Mesendoderm (in vitro differentiated cells): Measurements from ENCODE around the gene ACSS2.

Experiments used
- DNase-seq: peaks from one replicate; pipeline ENCODE4 v3.0.0; 2013
- H2AK5ac ChIP-seq: 2 replicates; pipeline ENCODE4 v1.6.1; 2013; ENCODE audit warnings: low read length, inconsistent platforms
- H2BK120ac ChIP-seq: 2 replicates; pipeline ENCODE4 v1.6.1; 2013; ENCODE audit warnings: low read depth, mild to moderate bottlenecking, low read length, moderate library complexity, mixed read lengths
- H2BK15ac ChIP-seq: replicated peaks from 2 replicates; pipeline ENCODE4 v1.6.1; 2013; ENCODE audit warnings: low read depth, mild to moderate bottlenecking, moderate library complexity
- H2BK5ac ChIP-seq: 2 replicates; pipeline ENCODE4 v1.6.1; 2013; ENCODE audit warnings: low read length, inconsistent platforms
- H3K18ac ChIP-seq: 2 replicates; pipeline ENCODE4 v1.6.1; 2013; ENCODE audit warnings: mild to moderate bottlenecking, low read length, mixed read lengths
- H3K23ac ChIP-seq: one replicate; pipeline ENCODE4 v1.6.1; 2013; ENCODE audit warnings: low read length
- H3K27ac ChIP-seq: 2 replicates; pipeline ENCODE4 v1.5.1; 2013; ENCODE audit warnings: low read depth, mild to moderate bottlenecking, inconsistent platforms, low read length, moderate library complexity
- H3K27me3 ChIP-seq: 2 replicates; pipeline ENCODE4 v1.6.1; 2013; ENCODE audit warnings: low read length, control low read depth, mild to moderate bottlenecking, inconsistent platforms; ENCODE audit not compliant: insufficient read depth, poor library complexity
- H3K36me3 ChIP-seq: 2 replicates; pipeline ENCODE4 v1.6.1; 2013; ENCODE audit warnings: low read length, inconsistent platforms; ENCODE audit not compliant: control insufficient read depth, insufficient read depth
- H3K4ac ChIP-seq: one replicate; pipeline ENCODE4 v1.6.1; 2013; ENCODE audit warnings: low read depth, mild to moderate bottlenecking, low read length, moderate library complexity
- H3K4me1 ChIP-seq: 2 replicates; pipeline ENCODE4 v1.6.1; 2013; ENCODE audit warnings: low read depth, low read length, inconsistent platforms; ENCODE audit not compliant: control insufficient read depth
- H3K4me2 ChIP-seq: 2 replicates; pipeline ENCODE4 v1.6.1; 2013; ENCODE audit warnings: low read length
- H3K4me3 ChIP-seq: 2 replicates; pipeline ENCODE4 v1.5.1; 2013; ENCODE audit warnings: mild to moderate bottlenecking, low read length
- H3K56ac ChIP-seq: one replicate; pipeline ENCODE4 v1.6.1; 2013; ENCODE audit warnings: low read length
- H3K79me1 ChIP-seq: 2 replicates; pipeline ENCODE4 v1.6.1; 2013; ENCODE audit warnings: low read length, inconsistent platforms
- H3K79me2 ChIP-seq: 2 replicates; pipeline ENCODE4 v1.6.1; 2013; ENCODE audit warnings: mild to moderate bottlenecking, low read length; ENCODE audit not compliant: control insufficient read depth, insufficient read depth
- H3K9ac ChIP-seq: 2 replicates; pipeline ENCODE4 v1.6.1; 2013; ENCODE audit warnings: low read length, inconsistent platforms
- H4K5ac ChIP-seq: one replicate; pipeline ENCODE4 v1.6.1; 2013; ENCODE audit warnings: low read length
- H4K8ac ChIP-seq: one replicate; pipeline ENCODE4 v1.6.1; 2013; ENCODE audit warnings: low read depth, mild to moderate bottlenecking, control low read depth, low read length, moderate library complexity
- WGBS: extraction: QIAGEN DNeasy Blood & Tissue Kit; methylation state at CpG from one replicate; pipeline ENCODE4 v1.1.7; 2013; ENCODE audit warnings: low lambda C conversion rate, missing lambda C conversion rate; ENCODE audit not compliant: insufficient coverage; ENCODE audit errors: extremely low coverage; 5-methylcytosine and 5-hydroxymethylcytosine counted together

The ACSS2 gene

DNA sequence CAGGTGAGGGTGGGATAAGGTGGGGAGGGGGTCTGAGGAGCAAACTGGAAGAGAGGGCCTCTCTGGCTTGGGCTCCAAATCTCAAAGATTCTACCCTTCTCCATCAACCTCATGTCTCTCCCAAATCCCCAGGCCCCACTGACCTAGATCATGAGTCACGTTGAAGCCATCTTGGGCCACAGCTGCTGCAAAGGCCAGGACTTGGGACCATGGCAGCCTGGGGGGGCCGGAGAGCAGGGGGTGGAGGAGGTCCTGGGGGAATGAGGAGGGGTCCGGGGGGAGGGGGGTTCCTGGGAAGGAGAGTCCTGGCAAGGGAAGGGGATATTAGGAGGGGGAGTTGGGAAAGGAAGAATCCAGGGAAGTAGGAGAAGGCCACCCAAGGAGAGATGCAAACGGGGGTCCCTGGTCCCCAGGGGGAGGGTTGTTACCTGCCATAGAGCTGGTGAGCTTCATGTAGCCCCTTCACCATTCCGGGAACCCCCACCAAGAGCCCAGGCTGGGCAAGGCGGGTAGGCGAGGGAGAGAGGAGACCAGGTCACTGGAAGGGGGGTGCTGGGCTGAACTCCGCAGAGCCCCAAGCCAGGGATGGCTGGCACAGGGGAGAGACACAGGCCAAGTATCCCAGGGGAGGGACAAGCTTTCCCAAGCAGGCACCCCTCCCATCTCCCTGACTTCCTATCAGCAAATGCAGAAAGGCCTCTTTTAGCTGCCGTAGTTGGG lies 16.4 kb upstream of the ACSS2 start:
- no CpG with 5 or more reads among the region's 9 CpGs for WGBS
- no peak overlapping the region for H2BK5ac ChIP-seq
- H3K79me1 ChIP-seq, result no peaks in the 10 kb centered on the region
- no peak overlapping the region for H2BK120ac ChIP-seq
- no peak overlapping the region for H2BK15ac ChIP-seq
- H3K27me3 ChIP-seq, result no peaks in the 10 kb centered on the region
- no peak overlapping the region for H3K27ac ChIP-seq
- no peak overlapping the region for H3K4ac ChIP-seq
- no peak overlapping the region for H4K8ac ChIP-seq
- no peak for DNase-seq
- H3K4me2 ChIP-seq, result no peak overlapping the region
- no peak overlapping the region for H3K18ac ChIP-seq
- H3K4me1 ChIP-seq, result peaks cover 4% of the 10 kb centered on the region
- H3K36me3 ChIP-seq, result no peaks in the 10 kb centered on the region
- H2AK5ac ChIP-seq, result no peak overlapping the region
- no peak overlapping the region for H3K9ac ChIP-seq
- H3K79me2 ChIP-seq, result no peaks in the 10 kb centered on the region
- no peak overlapping the region for H3K23ac ChIP-seq
- H3K4me3 ChIP-seq, result no peak overlapping the region
- H4K5ac ChIP-seq, result no peak overlapping the region
- no peak overlapping the region for H3K56ac ChIP-seq

- no peak overlapping the region for H3K9ac ChIP-seq
- H2AK5ac ChIP-seq, result no peak overlapping the region
- H3K18ac ChIP-seq, result no peak overlapping the region
- H3K4me2 ChIP-seq, result no peak overlapping the region
- no peaks in the 10 kb centered on the region for H3K79me2 ChIP-seq
- H3K4ac ChIP-seq, result no peak overlapping the region
- no peak overlapping the region for H2BK120ac ChIP-seq
- H3K36me3 ChIP-seq, result no peaks in the 10 kb centered on the region
- no peak overlapping the region for H4K8ac ChIP-seq
- no peaks in the 10 kb centered on the region for H3K27me3 ChIP-seq
- H3K4me1 ChIP-seq, result peaks cover 4% of the 10 kb centered on the region
- no CpG with 5 or more reads among the region's 7 CpGs for WGBS
- no peak overlapping the region for H4K5ac ChIP-seq
- no peak overlapping the region for H2BK5ac ChIP-seq
- no peak overlapping the region for H3K56ac ChIP-seq
- no peaks in the 10 kb centered on the region for H3K79me1 ChIP-seq
- no peak overlapping the region for H3K23ac ChIP-seq
- H3K27ac ChIP-seq, result no peak overlapping the region
- no peak overlapping the region for H2BK15ac ChIP-seq
- no peak for DNase-seq
- H3K4me3 ChIP-seq, result no peak overlapping the region
Observed at GRCh38 chr20:34861386-34862084, 14.9 kb upstream of the ACSS2 start.

GRCh38 chr20:34862724-34863123 lies 13.7 kb upstream of the ACSS2 start:
- no peaks in the 10 kb centered on the region for H3K36me3 ChIP-seq
- no peak overlapping the region for H3K27ac ChIP-seq
- peak overlapping the region; percentile 79 for H3K56ac ChIP-seq
- no peak overlapping the region for H4K5ac ChIP-seq
- no peaks in the 10 kb centered on the region for H3K79me2 ChIP-seq
- no peak for DNase-seq
- no peaks in the 10 kb centered on the region for H3K27me3 ChIP-seq
- H2AK5ac ChIP-seq, result no peak overlapping the region
- no peak overlapping the region for H3K18ac ChIP-seq
- no peak overlapping the region for H3K4me2 ChIP-seq
- H3K9ac ChIP-seq, result no peak overlapping the region
- no peak overlapping the region for H3K4me3 ChIP-seq
- no peaks in the 10 kb centered on the region for H3K79me1 ChIP-seq
- no peak overlapping the region for H2BK120ac ChIP-seq
- no peak overlapping the region for H2BK15ac ChIP-seq
- H3K4ac ChIP-seq, result no peak overlapping the region
- no peak overlapping the region for H3K23ac ChIP-seq
- H2BK5ac ChIP-seq, result no peak overlapping the region
- no peak overlapping the region for H4K8ac ChIP-seq
- H3K4me1 ChIP-seq, result peaks cover 4% of the 10 kb centered on the region
- WGBS, result no CpG with 5 or more reads among the region's 12 CpGs

- no peaks in the 10 kb centered on the region for H3K27me3 ChIP-seq
- peak overlapping the region; percentile 68 for H3K4me2 ChIP-seq
- DNase-seq, result no peak
- H3K36me3 ChIP-seq, result no peaks in the 10 kb centered on the region
- peak overlapping the region; percentile 13 for H3K4me3 ChIP-seq
- H2AK5ac ChIP-seq, result no peak overlapping the region
- H2BK5ac ChIP-seq, result no peak overlapping the region
- no CpG with 5 or more reads among the region's 32 CpGs for WGBS
- no peak overlapping the region for H3K27ac ChIP-seq
- H3K4ac ChIP-seq, result no peak overlapping the region
- H3K9ac ChIP-seq, result peak overlapping the region; percentile 53
- no peak overlapping the region for H2BK120ac ChIP-seq
- H4K5ac ChIP-seq, result no peak overlapping the region
- no peak overlapping the region for H3K18ac ChIP-seq
- H3K79me1 ChIP-seq, result no peaks in the 10 kb centered on the region
- peak overlapping the region; percentile 79 for H3K56ac ChIP-seq
- no peak overlapping the region for H4K8ac ChIP-seq
- H3K4me1 ChIP-seq, result peaks cover 4% of the 10 kb centered on the region
- H2BK15ac ChIP-seq, result no peak overlapping the region
- H3K23ac ChIP-seq, result no peak overlapping the region
- H3K79me2 ChIP-seq, result no peaks in the 10 kb centered on the region
Observed at GRCh38 chr20:34863421-34863965, 12.9 kb upstream of the ACSS2 start.

DNA sequence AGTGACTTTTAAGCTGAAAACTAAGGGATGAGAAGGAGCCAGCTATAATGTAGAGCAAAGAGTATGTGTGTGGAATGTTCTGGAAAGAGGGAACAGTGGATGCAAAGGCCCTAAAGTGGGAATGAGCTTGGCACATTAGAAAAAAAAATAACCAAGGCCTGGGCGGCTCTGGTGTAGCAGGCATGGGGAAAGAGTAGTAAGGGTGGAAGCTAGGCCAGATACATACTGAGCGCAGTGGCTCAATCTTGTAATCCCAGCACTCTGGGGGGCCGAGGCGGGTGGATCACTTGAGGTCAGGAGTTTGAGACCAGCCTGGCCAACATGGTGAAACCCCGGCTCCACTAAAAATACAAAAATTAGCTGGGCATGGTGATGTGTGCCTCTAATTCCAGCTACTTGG lies 12.2 kb upstream of the ACSS2 start:
- H2BK15ac ChIP-seq, result no peak overlapping the region
- H4K8ac ChIP-seq, result no peak overlapping the region
- DNase-seq, result no peak
- H3K27me3 ChIP-seq, result no peaks in the 10 kb centered on the region
- no peak overlapping the region for H2BK5ac ChIP-seq
- H3K4ac ChIP-seq, result no peak overlapping the region
- no peak overlapping the region for H3K4me3 ChIP-seq
- no peak overlapping the region for H2AK5ac ChIP-seq
- no peak overlapping the region for H3K4me2 ChIP-seq
- H3K4me1 ChIP-seq, result peaks cover 4% of the 10 kb centered on the region
- H3K79me1 ChIP-seq, result no peaks in the 10 kb centered on the region
- no peak overlapping the region for H3K18ac ChIP-seq
- H3K9ac ChIP-seq, result no peak overlapping the region
- H3K79me2 ChIP-seq, result no peaks in the 10 kb centered on the region
- H3K36me3 ChIP-seq, result no peaks in the 10 kb centered on the region
- no peak overlapping the region for H3K27ac ChIP-seq
- no peak overlapping the region for H3K56ac ChIP-seq
- WGBS, result no CpG with 5 or more reads among the region's 5 CpGs
- no peak overlapping the region for H3K23ac ChIP-seq
- H4K5ac ChIP-seq, result no peak overlapping the region
- no peak overlapping the region for H2BK120ac ChIP-seq
